Glutamatergic neuron (in vitro differentiated cells): ENCODE measurements around the gene HSD17B2. TPM values are rescaled to one million over a fixed set of nuclear protein-coding genes. Genes with fewer than 3 reads are reported as not detected.

Experiments
- DNase-seq: peaks from one replicate; pipeline ENCODE4 v3.0.0; 2022
- H3K27ac Mint-ChIP-seq: one replicate; pipeline ENCODE4 v1.8.0; 2020; ENCODE audit warnings: mild to moderate bottlenecking, mixed read lengths, inconsistent platforms; ENCODE audit not compliant: unreplicated experiment
- H3K27me3 Mint-ChIP-seq: one replicate; pipeline ENCODE4 v1.8.0; 2020; ENCODE audit warnings: mild to moderate bottlenecking, moderate library complexity, mixed read lengths, inconsistent platforms; ENCODE audit not compliant: unreplicated experiment
- H3K36me3 Mint-ChIP-seq: one replicate; pipeline ENCODE4 v1.8.0; 2020; ENCODE audit warnings: mild to moderate bottlenecking, mixed read lengths, inconsistent platforms; ENCODE audit not compliant: unreplicated experiment
- H3K4me1 Mint-ChIP-seq: one replicate; pipeline ENCODE4 v1.8.0; 2020; ENCODE audit warnings: mild to moderate bottlenecking, low read depth, mixed read lengths, inconsistent platforms; ENCODE audit not compliant: unreplicated experiment
- H3K4me3 Mint-ChIP-seq: one replicate; pipeline ENCODE4 v1.8.0; 2020; ENCODE audit warnings: mild to moderate bottlenecking, mixed read lengths, inconsistent platforms; ENCODE audit not compliant: unreplicated experiment
- H3K9me3 Mint-ChIP-seq: one replicate; pipeline ENCODE4 v1.8.0; 2020; ENCODE audit warnings: mild to moderate bottlenecking, moderate library complexity, mixed read lengths, inconsistent platforms; ENCODE audit not compliant: unreplicated experiment
- total RNA-seq: library from RNA; stranded (reverse); fragmentation: NEBNext Ultra II Directional; extraction: Animal tissue kit (Norgen Biotek cat#: 25700); gene quantifications from one replicate; pipeline ENCODE4 v1.2.1, GENCODE V29; 2021; ENCODE audit not compliant: unreplicated experiment
- TF ChIP-seq, protein P1 (sequence below): fragments of 200-600 bp; sonication (generic); IDR thresholded peaks from one replicate; pipeline ENCODE4 v1.5.0; 2021; ENCODE audit not compliant: partially characterized antibody, unreplicated experiment

HSD17B2 gene
- total RNA-seq, 1 donor from 2014 or later, result not detected

DNA sequence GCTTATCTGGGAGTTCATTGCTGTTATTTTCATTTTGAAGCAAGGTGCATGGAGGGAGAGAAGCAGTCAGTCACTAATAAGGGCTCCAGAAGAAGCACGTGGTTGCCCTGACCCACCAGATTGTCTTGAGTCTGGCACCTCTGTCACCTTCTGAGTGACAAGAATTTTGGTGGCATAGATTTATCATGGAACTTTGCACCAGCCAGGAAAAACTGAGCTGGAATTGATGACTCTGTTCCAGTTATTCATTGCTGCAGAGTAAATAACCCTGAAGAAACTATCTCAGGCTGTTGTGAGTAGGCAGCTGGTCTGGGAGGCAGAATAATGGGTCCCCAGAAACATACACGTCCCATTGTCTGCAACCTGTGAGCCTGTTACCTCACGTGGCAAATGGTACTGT is 44.8 kb downstream of the HSD17B2 start:
- Mint-ChIP-seq H3K27me3 (peaks cover 1% of the 10 kb centered on the region), H3K4me3 (no peak overlapping the region), H3K4me1 (no peaks in the 10 kb centered on the region), H3K36me3 (peaks cover 5% of the 10 kb centered on the region), H3K9me3 (peaks cover 9% of the 10 kb centered on the region), H3K27ac (no peak overlapping the region)
- DNase-seq, result no peak
- TF ChIP-seq, protein P1, sequence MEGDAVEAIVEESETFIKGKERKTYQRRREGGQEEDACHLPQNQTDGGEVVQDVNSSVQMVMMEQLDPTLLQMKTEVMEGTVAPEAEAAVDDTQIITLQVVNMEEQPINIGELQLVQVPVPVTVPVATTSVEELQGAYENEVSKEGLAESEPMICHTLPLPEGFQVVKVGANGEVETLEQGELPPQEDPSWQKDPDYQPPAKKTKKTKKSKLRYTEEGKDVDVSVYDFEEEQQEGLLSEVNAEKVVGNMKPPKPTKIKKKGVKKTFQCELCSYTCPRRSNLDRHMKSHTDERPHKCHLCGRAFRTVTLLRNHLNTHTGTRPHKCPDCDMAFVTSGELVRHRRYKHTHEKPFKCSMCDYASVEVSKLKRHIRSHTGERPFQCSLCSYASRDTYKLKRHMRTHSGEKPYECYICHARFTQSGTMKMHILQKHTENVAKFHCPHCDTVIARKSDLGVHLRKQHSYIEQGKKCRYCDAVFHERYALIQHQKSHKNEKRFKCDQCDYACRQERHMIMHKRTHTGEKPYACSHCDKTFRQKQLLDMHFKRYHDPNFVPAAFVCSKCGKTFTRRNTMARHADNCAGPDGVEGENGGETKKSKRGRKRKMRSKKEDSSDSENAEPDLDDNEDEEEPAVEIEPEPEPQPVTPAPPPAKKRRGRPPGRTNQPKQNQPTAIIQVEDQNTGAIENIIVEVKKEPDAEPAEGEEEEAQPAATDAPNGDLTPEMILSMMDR, result no peak

DNA sequence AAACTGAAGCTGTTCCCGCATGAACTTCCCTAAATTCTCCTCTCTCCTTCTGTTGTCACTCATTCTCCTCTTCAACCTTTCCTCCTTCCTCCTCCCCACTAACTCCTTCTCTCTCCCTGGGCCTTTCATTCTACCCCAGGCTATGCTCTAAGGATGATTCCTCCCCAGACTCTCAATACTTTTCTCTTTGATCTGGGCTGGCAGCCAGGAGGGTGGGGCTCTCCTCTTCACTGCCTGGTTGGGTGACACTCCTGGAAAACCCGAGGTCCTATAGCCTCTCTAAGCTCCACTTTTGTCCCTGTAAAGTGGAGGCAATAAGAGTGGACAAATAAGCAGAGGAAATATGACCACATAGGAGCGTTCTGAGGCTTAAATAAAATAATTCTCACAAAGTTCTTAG is 46.2 kb downstream of the HSD17B2 start:
- peaks cover 1% of the 10 kb centered on the region for H3K27me3 Mint-ChIP-seq
- no peaks in the 10 kb centered on the region for H3K36me3 Mint-ChIP-seq
- H3K4me3 Mint-ChIP-seq, result no peak overlapping the region
- H3K9me3 Mint-ChIP-seq, result peaks cover 9% of the 10 kb centered on the region
- H3K4me1 Mint-ChIP-seq, result no peaks in the 10 kb centered on the region
- no peak for DNase-seq
- TF ChIP-seq, protein P1, result no peak
- no peak overlapping the region for H3K27ac Mint-ChIP-seq

DNA sequence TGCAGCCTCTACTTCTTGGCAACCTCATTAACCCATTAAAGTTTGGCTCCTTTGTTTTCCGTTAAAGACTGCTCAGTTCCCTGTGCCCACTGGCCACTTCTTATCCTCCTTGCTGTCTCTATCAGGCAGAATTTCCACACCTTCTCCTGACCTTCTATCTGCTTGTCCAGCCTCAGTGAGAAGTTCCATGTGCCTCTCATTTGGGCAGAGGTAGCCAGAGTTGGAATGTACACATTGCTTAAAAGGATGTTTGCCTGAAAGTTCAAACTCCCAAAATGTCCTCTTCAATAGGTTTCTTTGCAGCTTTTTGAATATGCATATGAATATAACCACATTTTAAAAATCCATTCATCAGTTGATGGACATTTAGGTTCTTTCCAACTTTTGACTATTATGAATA is 47.0 kb downstream of the HSD17B2 start:
- no peak overlapping the region for H3K27ac Mint-ChIP-seq
- peaks cover 7% of the 10 kb centered on the region for H3K9me3 Mint-ChIP-seq
- DNase-seq, result no peak
- H3K27me3 Mint-ChIP-seq, result peaks cover 1% of the 10 kb centered on the region
- H3K4me1 Mint-ChIP-seq, result no peaks in the 10 kb centered on the region
- H3K4me3 Mint-ChIP-seq, result no peak overlapping the region
- H3K36me3 Mint-ChIP-seq, result no peaks in the 10 kb centered on the region
- TF ChIP-seq, protein P1, result no peak

DNA sequence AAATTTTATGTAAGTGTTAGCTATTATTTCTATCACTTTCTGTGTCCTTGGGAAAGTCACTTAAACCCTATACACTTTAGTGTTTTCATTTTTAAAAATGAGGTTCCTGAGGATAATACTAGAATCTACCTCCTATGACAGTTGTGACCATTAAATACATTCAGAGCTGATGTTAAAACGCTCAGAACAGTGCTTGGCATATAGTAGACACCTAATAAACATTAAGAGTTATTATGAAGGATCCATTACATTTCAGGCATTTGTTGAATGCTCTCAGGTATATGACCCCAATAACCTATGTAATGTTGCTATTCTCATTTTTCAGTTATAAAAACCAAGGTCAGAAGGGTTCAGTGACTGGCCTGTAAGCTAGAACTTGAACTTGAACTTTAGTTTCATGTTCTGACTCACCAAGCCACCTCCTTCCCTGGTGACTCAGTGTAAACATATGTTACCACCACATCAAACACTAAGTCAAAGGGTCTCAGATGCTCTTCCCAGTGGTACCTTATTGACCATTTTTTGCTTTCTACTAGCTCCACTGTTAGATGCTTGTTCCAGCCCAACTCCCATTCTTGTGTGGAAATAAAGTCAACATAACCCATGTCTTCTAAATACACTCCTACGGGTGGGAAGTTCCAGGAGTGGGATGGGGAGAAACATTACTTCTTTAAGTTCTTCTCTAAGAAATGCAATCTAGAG is 47.6 kb downstream of the HSD17B2 start:
- no peak overlapping the region for H3K4me3 Mint-ChIP-seq
- DNase-seq, result no peak
- H3K27ac Mint-ChIP-seq, result no peak overlapping the region
- TF ChIP-seq, protein P1, result no peak
- H3K9me3 Mint-ChIP-seq, result peaks cover 7% of the 10 kb centered on the region
- H3K4me1 Mint-ChIP-seq, result no peaks in the 10 kb centered on the region
- no peaks in the 10 kb centered on the region for H3K36me3 Mint-ChIP-seq
- H3K27me3 Mint-ChIP-seq, result peaks cover 1% of the 10 kb centered on the region

DNA sequence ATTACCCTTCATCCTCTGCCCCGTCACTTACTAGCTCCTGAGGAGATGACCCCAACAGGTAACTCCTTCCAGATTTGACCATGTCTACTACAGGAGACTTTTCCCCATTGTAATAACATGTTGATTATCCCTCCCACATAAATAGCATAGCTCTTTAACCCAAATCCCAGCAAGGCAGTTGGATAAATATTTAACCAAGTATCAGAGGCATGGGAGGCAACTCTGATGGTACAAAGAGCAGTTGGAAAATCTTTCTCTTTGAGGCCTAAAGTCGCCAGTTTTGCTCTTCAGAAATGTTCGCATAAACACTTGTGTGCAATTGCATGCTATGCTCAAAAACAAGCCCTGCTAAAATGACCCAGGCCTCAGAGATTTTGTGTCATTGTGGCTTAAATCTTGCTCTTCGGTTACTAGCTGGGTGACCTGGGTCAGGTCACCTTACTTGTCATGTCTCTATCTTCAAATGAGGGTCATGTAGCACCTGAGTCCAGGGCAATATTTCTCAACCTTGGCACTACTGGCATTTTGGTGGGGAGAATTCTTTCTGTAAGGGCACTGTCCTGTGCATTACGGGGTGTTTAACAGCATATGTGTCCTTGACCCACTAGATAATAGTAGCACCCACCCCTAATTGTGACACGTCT is 48.8 kb downstream of the HSD17B2 start:
- H3K27ac Mint-ChIP-seq, result no peak overlapping the region
- no peaks in the 10 kb centered on the region for H3K4me1 Mint-ChIP-seq
- no peak for DNase-seq
- no peaks in the 10 kb centered on the region for H3K36me3 Mint-ChIP-seq
- no peak overlapping the region for H3K4me3 Mint-ChIP-seq
- peaks cover 4% of the 10 kb centered on the region for H3K9me3 Mint-ChIP-seq
- TF ChIP-seq, protein P1, result no peak
- H3K27me3 Mint-ChIP-seq, result no peaks in the 10 kb centered on the region
